Measurements from ENCODE around the gene GPR3.

Gene GPR3

DNA sequence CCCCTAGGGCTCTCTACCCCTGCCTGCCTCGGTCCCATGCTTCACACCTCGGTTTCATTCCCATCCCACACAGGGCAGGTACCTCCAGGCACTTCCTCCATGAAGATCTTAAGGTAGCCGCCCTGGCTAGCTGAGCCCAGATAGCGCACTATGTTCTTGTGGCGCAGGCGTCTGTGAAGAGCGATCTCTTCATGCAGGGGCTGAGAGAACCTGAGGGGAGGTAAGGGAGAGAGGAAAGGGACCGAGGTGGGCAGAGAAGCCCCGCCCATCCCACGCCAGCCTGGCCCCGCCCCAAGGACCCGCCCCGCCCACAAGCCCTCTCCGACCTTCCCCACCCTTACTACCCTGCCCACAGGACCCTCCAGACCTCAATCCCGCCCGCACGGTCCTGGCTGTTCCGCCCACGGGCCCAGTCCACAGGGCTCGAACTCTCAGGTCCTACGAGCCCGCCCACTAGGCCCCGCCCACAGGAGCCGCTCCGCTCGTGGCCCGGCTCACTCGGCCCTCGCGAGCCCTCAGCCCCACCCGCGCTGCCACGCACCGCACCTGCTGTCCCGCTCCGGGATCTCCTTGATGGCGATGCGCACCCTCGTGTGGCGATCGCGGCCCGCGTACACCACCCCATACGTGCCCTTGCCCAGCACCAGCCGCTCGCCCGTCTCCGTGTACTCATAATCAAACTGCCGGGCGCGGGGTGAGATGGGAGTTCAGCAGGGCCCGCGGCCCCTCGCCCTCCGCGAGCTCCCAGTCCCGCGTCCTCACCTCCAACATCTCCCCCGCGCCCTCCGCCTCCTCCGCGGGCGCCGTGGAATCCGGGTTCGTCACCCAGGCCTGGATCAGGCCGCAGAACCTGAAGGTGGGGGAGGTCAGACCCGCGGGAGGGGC is 32.0 kb upstream of the GPR3 start:
- Histone ChIP-seq H3K4me3 (ENCODE audit: low read depth in 1 of 2, low read length in 2 of 2) (peak overlapping the region; percentile 11 to 23), H3K27me3 (ENCODE audit: control insufficient read depth in 1 of 2, insufficient read depth in 2 of 2, low read length in 2 of 2) (no peaks in the 10 kb centered on the region), H3K27ac (ENCODE audit: low read depth, low read length) (no peak overlapping the region), H3K4me1 (ENCODE audit: insufficient read depth, low read length) (peaks cover 18% of the 10 kb centered on the region), H3K9ac (ENCODE audit: low read length) (no peak overlapping the region), H3K36me3 (ENCODE audit: insufficient read depth, low read length) (peaks cover 59% of the 10 kb centered on the region), H3K9me3 (ENCODE audit: low read length) (no peaks in the 10 kb centered on the region)

DNA sequence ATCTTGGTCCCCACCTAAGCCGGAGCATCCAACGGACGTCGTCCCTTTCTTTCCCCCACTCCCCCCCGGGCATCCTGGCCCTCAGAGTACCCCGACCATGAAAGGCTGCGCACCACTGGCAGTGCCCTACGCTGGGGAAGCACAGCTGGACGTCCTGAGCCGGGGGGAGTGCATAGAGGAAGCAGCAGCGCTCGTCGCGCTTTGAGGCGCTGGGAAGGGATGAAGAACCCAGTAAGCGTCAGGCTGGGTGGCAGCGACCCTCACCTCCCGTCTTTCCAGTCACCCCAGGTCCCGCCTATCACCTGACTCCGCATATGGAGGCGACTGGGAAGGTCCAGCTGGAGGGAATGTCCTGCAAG is 31.4 kb upstream of the GPR3 start:
- no peaks in the 10 kb centered on the region for H3K9me3 ChIP-seq (ENCODE audit: low read length)
- peaks cover 18% of the 10 kb centered on the region for H3K4me1 ChIP-seq (ENCODE audit: insufficient read depth, low read length)
- H3K27ac ChIP-seq (ENCODE audit: low read depth, low read length): no peak overlapping the region
- peaks cover 53% of the 10 kb centered on the region for H3K36me3 ChIP-seq (ENCODE audit: insufficient read depth, low read length)
- no peak overlapping the region for H3K9ac ChIP-seq (ENCODE audit: low read length)
- no peaks in the 10 kb centered on the region for H3K27me3 ChIP-seq (ENCODE audit: control insufficient read depth in 1 of 2, insufficient read depth in 2 of 2, low read length in 2 of 2)
- H3K4me3 ChIP-seq (ENCODE audit: low read depth in 1 of 2, low read length in 2 of 2): no peak overlapping the region

DNA sequence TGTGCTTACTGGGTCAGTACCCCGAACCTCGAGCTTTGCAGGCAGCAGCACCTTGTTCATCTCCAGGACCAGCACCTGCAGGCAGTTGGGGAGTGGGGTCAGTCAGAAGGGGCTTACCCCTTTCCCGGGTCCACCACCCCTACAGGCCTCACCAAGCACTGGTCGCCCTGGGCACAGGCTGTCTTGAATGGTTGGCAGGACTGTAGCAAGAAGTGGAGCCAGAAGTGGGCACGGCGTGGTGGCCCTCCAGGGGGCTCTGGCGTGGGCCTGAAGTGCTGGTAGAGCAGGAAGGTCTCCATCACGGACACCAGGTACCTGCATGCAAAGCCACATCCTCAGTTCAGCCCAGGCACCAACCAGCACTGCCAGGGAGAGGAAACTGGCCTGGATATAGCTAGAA is 30.9 kb upstream of the GPR3 start:
- peaks cover 18% of the 10 kb centered on the region for H3K4me1 ChIP-seq (ENCODE audit: insufficient read depth, low read length)
- peaks cover 48% of the 10 kb centered on the region for H3K36me3 ChIP-seq (ENCODE audit: insufficient read depth, low read length)

DNA sequence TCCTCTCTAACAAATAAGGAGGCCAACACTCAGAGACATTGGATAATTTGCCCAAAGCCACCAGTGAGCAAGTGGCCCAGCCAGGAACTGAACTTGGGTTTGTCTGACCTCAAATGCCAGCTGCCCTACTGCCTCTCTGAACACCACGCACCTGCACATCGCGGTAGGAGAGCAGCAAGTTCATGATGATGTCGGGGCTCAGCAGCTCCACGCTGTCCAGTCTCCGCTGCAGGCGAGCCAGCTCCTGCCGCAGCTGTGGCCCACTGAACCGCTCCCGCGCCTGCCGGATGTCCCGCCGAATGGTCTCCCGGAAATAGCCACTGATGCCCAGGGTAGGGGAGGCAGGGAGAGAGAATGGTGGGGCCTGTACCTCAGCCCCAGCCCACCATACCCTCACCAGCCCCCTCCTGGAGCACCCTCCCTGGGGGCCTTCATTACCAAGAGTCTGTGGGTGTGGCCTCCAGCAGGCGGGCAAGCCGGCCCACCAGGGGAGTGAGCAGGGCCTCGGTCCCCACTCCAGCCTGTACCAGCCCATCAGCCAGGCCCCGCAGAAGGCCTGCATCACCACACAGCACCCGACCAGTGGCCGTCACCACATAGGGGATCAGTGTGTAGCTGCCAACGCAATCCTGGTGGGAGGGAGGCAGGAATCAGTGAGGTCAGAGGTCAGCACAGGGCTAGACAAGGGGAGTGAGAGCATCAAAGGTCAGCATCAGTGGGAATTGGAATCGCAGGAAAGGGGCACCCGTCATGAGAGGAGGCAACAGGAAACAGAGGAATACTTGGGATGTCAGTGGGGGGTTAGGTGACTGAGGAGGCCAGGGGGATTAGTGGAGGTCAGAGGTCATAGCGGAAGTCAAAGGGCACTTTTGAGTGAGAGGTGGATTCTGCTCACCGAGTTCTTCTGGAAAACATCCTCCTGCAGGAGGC is 28.4 kb upstream of the GPR3 start:
- peaks cover 40% of the 10 kb centered on the region for H3K36me3 ChIP-seq (ENCODE audit: insufficient read depth, low read length)
- H3K4me1 ChIP-seq (ENCODE audit: insufficient read depth, low read length): peaks cover 25% of the 10 kb centered on the region
- H3K9ac ChIP-seq (ENCODE audit: low read length): no peak overlapping the region
- H3K27ac ChIP-seq (ENCODE audit: low read depth, low read length): no peak overlapping the region
- H3K9me3 ChIP-seq (ENCODE audit: low read length): no peaks in the 10 kb centered on the region
- H3K27me3 ChIP-seq (ENCODE audit: control insufficient read depth in 1 of 2, insufficient read depth in 2 of 2, low read length in 2 of 2): no peaks in the 10 kb centered on the region
- peak overlapping the region in 1 of 2 donors; percentile 57 for H3K4me3 ChIP-seq (ENCODE audit: low read depth in 1 of 2, low read length in 2 of 2)

More for the DNA sequence above, 30.9 kb upstream of the GPR3 start:
- Histone ChIP-seq H3K27me3 (ENCODE audit: control insufficient read depth in 1 of 2, insufficient read depth in 2 of 2, low read length in 2 of 2) (no peaks in the 10 kb centered on the region), H3K27ac (ENCODE audit: low read depth, low read length) (no peak overlapping the region), H3K4me3 (ENCODE audit: low read depth in 1 of 2, low read length in 2 of 2) (no peak overlapping the region), H3K9me3 (ENCODE audit: low read length) (no peaks in the 10 kb centered on the region), H3K9ac (ENCODE audit: low read length) (no peak overlapping the region)

DNA sequence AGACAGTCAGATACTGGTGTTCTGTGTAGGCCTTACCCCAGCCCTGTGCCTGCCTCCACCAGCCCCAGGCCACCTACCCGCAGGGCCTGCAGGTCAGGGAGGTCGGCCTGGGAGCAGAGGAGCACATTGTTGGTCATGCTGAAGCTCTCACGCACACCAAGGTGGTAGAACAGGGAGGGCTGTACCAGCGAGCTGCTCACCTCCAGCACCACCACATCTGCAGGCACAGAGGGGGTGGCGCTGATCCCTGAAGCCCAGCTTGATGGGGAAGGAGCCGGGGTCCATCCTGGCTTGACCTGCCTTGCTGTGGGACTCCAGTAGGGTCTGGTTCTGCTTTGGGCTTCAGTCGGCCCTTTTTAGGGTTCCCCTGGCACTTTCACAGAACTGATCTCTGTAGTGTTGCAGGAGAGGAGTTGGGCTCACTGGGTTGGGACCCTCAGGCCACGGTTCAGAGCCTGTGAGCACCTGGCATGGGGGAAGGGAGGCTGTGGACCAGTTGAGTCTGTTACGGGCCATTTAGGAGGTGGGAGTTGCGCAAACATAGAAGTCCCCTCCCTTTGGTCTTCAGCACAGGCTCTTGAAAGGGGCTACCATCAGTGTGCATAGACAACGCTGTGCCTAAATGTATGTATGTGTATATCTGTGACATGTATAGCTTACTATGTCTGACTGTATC is 27.6 kb upstream of the GPR3 start:
- H3K4me1 ChIP-seq (ENCODE audit: insufficient read depth, low read length): peaks cover 24% of the 10 kb centered on the region
- H3K27ac ChIP-seq (ENCODE audit: low read depth, low read length): peak overlapping the region; percentile 86
- H3K4me3 ChIP-seq (ENCODE audit: low read depth in 1 of 2, low read length in 2 of 2): peak overlapping the region in 1 of 2 donors; percentile 57
- no peaks in the 10 kb centered on the region for H3K27me3 ChIP-seq (ENCODE audit: control insufficient read depth in 1 of 2, insufficient read depth in 2 of 2, low read length in 2 of 2)
- peaks cover 32% of the 10 kb centered on the region for H3K36me3 ChIP-seq (ENCODE audit: insufficient read depth, low read length)
- H3K9me3 ChIP-seq (ENCODE audit: low read length): no peaks in the 10 kb centered on the region
- peak overlapping the region; percentile 45 for H3K9ac ChIP-seq (ENCODE audit: low read length)

DNA sequence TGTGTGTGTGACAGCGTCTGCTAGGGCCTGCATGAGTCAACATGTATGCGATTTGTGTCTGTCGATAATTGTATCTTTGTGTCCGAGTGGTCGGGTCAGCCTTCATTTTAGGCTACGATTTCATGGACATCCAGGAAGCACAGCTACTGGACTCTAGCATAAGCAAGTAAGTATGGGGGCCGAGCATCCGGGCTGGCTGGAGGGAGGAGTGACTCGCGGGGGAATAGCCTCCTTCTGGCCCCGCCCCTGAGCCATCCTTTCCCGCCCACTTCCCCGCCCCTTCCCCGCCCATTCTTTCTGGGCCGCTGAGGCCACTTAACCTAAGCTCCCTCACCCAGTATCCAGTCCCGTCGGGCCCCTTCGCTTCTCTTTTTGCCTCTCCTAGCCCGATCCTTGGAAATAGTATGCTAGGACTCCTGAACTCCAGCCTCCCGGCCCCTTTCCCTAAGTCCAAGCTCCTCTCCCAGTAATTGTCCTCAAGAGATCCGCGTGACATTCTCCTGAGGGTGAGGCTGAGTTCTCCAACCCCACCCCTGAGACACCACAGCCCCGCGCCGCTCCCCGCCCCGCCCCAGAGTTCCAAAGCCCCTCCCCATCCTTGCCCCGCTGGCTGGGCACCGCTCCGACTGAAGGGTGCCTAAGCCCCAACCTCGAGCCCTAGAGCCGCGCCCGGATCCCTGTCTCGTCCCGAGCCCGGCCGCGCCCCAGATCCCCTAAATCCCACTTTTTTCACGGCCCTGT is 26.9 kb upstream of the GPR3 start:
- H3K9me3 ChIP-seq (ENCODE audit: low read length): no peaks in the 10 kb centered on the region
- peaks cover 20% of the 10 kb centered on the region for H3K4me1 ChIP-seq (ENCODE audit: insufficient read depth, low read length)
- H3K36me3 ChIP-seq (ENCODE audit: insufficient read depth, low read length): peaks cover 29% of the 10 kb centered on the region
- H3K27ac ChIP-seq (ENCODE audit: low read depth, low read length): peak overlapping the region; percentile 98
- H3K9ac ChIP-seq (ENCODE audit: low read length): peak overlapping the region; percentile 49
- peak overlapping the region; percentile 61 to 62 for H3K4me3 ChIP-seq (ENCODE audit: low read depth in 1 of 2, low read length in 2 of 2)
- no peaks in the 10 kb centered on the region for H3K27me3 ChIP-seq (ENCODE audit: control insufficient read depth in 1 of 2, insufficient read depth in 2 of 2, low read length in 2 of 2)

DNA sequence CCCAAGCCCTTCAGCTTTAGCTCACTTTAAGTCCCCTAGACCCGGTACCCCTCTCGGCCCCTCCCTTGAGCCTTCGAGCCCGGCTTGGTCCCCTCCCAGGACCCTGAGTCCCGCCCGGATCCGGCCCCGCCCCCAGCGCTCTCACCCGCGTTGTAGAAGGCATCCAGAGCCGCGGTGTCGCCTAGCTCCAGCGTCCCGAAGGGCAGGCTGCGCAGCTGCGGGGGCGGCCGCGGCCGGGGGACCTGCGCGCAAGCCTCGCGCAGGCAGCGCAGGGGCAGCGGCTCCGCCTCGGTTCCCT is 26.4 kb upstream of the GPR3 start:
- Histone ChIP-seq H3K27me3 (ENCODE audit: control insufficient read depth in 1 of 2, insufficient read depth in 2 of 2, low read length in 2 of 2) (no peaks in the 10 kb centered on the region), H3K27ac (ENCODE audit: low read depth, low read length) (peak overlapping the region; percentile 98), H3K9me3 (ENCODE audit: low read length) (no peaks in the 10 kb centered on the region), H3K9ac (ENCODE audit: low read length) (peak overlapping the region; percentile 49), H3K4me1 (ENCODE audit: insufficient read depth, low read length) (peaks cover 20% of the 10 kb centered on the region), H3K36me3 (ENCODE audit: insufficient read depth, low read length) (peaks cover 27% of the 10 kb centered on the region), H3K4me3 (ENCODE audit: low read depth in 1 of 2, low read length in 2 of 2) (peak overlapping the region; percentile 61 to 62)

DNA sequence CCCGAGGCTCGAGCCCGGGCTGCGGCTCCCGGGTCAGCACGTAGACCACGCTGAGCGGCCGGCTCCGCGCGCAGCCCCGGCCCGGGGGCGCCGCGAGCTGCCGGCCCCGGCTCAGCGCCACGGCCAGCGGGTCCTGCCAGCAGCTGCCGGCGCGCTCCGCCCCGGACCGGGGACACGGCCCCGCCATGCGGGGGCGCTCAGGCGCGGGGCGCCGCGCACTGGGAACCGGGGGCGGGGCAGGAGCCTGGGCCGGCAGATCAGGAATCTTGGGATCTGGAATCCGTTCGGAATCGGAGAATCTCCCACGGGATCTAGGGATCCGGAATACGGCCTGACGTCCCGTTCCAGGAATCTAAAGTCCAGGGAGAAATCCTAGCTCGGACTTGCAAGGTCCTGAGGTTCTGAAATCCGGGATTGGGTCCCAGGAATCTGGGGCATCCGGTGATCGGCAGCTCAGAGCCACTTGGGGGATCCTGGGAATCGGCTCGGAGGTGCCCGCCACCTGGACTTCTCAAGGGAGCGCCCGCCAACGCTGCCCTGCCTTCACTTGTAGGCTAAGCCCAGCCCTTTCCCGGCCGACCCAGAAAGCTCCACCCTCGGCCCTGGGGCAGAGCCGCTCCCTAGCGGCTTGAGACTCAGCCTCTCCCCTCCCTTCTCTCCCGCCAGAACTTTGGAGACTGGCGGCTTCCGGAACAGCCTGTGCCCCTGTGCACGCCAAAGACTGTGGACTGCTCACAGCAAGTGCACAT is 25.8 kb upstream of the GPR3 start, which contains the start of gene MAP3K6:
Gene MAP3K6 (minus strand): TSS at position 551 of the 749 bp plus-strand sequence. CDS start 364 bp downstream, at position 187.
- Histone ChIP-seq H3K4me3 (ENCODE audit: low read depth in 1 of 2, low read length in 2 of 2) (peak within 1 kb of the TSS; percentile 62 to 72), H3K36me3 (ENCODE audit: insufficient read depth, low read length) (peaks cover 21% of the 10 kb centered on the region), H3K9ac (ENCODE audit: low read length) (peak within 1 kb of the TSS; percentile 68), H3K27ac (ENCODE audit: low read depth, low read length) (peak within 1 kb of the TSS; percentile 98), H3K4me1 (ENCODE audit: insufficient read depth, low read length) (peaks cover 20% of the 10 kb centered on the region), H3K9me3 (ENCODE audit: low read length) (no peaks in the 10 kb centered on the region), H3K27me3 (ENCODE audit: control insufficient read depth in 1 of 2, insufficient read depth in 2 of 2, low read length in 2 of 2) (no peaks in the 10 kb centered on the region)

DNA sequence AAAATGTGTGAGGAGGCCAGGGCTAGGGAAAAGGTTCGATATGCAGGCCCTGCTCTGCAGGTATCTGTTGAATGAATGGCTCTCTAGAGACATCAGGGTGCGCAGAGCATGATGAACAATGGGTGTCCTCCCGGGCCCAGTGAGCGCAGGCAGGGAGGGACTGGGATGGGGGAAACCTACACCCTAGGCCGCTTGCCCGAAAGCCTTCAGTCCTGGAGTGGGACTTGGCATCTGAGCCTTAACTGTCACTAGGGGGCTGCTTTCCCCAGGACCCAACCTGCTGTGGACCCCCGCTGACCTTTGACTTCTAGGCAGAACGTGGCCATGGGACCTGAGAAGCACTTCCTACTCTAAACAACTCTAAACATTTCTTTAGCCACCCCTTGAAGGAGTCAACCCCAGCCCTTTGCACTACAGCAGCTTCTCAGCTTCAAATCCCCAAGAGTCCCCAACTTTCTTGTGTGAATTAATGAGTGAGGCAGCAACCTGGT is 25.2 kb upstream of the GPR3 start:
- H3K36me3 ChIP-seq (ENCODE audit: insufficient read depth, low read length): peaks cover 15% of the 10 kb centered on the region
- peaks cover 20% of the 10 kb centered on the region for H3K4me1 ChIP-seq (ENCODE audit: insufficient read depth, low read length)
- no peaks in the 10 kb centered on the region for H3K27me3 ChIP-seq (ENCODE audit: control insufficient read depth in 1 of 2, insufficient read depth in 2 of 2, low read length in 2 of 2)
- H3K27ac ChIP-seq (ENCODE audit: low read depth, low read length): peak overlapping the region; percentile 69
- no peaks in the 10 kb centered on the region for H3K9me3 ChIP-seq (ENCODE audit: low read length)
- H3K4me3 ChIP-seq (ENCODE audit: low read depth in 1 of 2, low read length in 2 of 2): peak overlapping the region; percentile 30 to 72
- peak overlapping the region; percentile 68 for H3K9ac ChIP-seq (ENCODE audit: low read length)

DNA sequence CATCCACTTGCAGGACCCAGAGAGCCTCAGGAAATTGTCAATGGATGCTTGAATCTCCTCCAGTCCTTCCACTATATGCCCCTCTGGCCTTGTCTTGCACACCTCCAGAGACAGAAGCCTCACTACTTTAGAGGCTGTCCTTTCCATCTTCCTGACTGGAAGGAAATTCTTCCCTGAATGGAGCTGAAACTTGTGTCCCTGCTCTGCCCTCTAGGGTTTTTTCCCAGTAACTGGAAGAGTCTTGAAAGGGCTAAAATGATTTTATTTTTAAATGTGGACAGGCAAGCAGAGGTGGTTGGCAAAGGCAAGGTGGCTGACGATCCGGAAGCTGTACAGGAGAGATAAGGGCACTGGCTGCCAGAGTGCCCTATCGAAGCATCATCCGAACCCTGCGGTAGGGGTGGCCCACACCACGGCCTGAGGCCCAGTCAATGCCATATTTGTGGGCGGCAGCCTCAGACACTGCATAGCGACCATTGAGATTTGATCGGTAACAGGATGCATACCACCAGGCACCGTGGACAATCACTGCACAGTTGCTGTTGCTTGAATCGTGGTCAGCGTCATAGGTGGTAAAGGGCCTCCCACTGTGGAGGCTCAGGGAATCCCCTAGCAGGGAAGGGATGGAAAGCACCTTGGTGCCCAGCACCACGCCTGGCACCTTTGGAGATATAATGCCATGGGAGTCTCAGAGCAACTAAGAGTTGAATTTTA is 23.4 kb upstream of the GPR3 start:
- no peaks in the 10 kb centered on the region for H3K9me3 ChIP-seq (ENCODE audit: low read length)
- no peaks in the 10 kb centered on the region for H3K36me3 ChIP-seq (ENCODE audit: insufficient read depth, low read length)
- H3K4me3 ChIP-seq (ENCODE audit: low read depth in 1 of 2, low read length in 2 of 2): no peak overlapping the region
- H3K27ac ChIP-seq (ENCODE audit: low read depth, low read length): no peak overlapping the region
- peaks cover 20% of the 10 kb centered on the region for H3K4me1 ChIP-seq (ENCODE audit: insufficient read depth, low read length)
- no peaks in the 10 kb centered on the region for H3K27me3 ChIP-seq (ENCODE audit: control insufficient read depth in 1 of 2, insufficient read depth in 2 of 2, low read length in 2 of 2)
- H3K9ac ChIP-seq (ENCODE audit: low read length): no peak overlapping the region

All from muscle layer of colon (tissue), 2 donors.